SIG-M5 treated with dmso at 0.1 percent for 504 hours (cell line): ENCODE data around the gene SBK1.
A peak's percentile ranks its signal among the peaks of the same experiment; 100 is the strongest.

ENCODE experiments used
- DNase-seq: peaks from one replicate; lab custom pipeline; 2025; ENCODE audit not compliant: unreplicated experiment; lab: John Stamatoyannopoulos, UW

Gene SBK1

DNA sequence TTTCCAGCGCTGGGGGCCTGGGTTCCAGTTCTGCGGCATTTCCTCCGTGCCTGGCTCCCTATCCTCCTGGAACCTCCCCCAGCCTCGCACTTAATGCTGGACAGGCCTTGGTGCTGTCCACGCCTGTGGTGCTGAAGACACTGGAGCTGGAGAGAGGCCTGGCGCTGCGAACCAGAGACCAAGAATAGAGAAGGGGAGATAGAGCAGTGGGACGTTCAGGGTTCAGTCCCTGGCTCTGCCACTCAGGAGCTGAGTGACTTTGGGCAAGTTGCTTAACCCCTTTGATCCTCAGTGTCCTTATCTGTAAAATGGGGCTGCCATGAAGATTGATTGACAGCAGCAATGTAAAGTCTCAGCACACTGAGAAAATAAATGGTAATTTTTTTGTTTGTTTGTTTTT is 11.9 kb downstream of the SBK1 start:
- DNase-seq = no peak

DNA sequence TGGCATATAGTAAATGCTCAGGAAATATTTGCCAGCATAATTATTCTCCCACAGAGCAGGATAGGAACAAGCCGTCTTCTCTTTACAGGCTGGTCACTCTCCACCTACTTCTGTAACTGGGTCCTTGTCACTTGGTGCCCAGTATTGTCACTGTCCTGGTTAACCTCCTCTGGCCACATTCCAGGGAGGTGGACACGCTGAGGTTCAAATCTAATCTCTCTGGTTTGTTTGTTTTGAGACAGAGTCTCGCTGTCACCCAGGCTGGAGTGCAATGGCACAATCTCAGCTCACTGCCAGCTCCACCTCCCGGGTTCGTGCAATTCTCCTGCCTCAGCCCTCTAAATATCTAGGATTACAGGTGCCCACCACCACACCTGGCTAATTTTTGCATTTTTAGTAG is 15.6 kb downstream of the SBK1 start:
- DNase-seq = no peak

DNA sequence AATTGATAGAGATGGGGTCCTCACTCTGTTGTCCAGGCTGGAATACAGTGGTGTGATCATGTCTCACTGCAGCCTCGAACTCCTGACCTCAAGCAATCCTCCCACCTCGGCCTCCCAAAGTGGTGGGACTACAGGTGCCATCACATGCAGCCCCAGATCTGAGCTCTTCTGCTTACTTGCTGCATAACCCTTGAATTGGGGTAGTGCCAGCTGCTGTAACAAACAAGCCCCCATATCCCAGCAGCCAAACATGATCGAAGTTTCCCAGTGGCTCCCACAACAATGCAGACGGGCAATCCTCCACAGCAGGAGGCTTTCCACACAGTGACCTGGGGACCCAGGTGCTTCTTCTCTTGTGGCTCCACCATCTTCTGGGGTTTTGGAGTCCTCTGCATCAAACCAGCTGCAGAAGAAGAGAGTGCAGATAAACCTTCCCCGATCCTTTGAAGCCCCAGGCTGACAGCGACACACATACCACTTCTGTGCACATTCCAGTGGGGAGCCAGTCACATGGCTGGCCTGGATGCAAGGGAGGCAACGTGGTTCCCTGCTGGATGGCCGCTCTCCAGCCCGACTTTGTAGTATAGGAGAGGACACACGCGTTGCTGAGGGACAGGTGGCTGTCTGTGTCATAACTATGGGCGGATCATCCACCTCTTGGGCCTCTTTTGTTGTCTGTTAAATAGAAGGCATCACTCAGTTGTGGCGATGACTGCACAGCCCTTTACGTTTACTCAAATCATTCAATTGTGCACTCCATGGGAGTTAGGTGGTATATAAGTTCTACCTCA is 16.7 kb downstream of the SBK1 start:
- DNase-seq = no peak

DNA sequence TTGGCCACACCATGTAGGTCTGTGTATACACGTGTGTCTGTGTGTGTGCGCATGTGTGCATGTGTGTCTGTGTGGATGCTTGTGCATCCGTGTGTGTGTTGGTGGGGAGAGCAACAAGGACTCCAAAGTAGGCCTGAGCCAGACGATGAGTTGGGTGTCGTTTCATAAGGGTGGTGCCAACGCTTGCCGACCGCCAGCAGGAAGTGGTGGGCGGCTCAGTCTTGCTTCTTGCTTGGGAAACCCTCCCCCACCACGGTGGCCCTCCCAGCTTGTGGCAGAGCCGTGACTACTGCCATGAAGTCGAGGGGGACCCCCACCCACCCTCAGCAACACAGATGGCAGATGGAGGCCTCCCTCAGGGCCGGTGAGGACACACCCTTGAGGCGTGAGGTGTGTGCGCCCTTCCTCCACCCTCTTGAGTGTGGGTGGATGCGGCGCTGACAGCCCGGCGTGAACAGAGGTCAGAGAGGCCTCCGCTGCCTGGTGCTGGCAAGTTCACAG is 17.5 kb downstream of the SBK1 start:
- DNase-seq = no peak

DNA sequence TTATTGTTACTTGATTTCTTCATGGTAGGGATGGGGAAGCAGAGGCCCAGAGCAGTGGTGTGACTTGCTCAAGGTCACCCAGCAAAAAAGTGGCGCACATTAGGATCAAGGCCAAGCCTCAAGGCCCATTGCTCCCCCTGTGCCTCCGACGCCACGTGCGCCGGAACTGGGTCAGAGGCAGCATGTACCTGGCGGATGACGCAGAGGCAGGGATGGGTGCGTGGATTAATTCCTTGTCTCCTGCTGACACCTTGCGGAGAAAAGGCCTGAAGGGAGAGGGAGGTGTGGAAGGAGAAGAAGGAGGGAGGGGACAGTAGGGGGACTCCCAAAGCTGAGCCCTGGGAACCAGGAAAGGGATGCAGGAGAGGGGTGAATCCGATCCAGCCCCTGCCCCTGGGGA is 18.5 kb downstream of the SBK1 start:
- DNase-seq = no peak

DNA sequence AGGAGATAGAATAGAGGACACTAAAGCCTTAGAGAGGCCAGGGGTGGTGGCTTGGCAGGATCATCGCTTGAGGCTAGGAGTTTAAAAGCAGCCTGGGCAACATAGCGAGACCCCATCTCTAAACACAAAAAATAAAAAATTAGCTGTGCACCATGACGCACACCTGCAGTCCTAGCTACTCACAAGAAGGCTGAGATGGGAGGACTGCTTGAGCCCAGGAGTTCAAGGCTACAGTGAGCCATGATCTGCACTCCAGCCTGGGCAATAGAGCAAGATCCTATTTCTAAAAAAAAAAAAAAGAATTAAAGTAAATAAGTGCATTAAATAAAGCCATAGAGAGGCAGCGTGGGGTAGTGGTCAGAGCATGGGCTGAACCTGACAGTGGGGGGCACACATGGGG is 19.1 kb downstream of the SBK1 start:
- DNase-seq = no peak

DNA sequence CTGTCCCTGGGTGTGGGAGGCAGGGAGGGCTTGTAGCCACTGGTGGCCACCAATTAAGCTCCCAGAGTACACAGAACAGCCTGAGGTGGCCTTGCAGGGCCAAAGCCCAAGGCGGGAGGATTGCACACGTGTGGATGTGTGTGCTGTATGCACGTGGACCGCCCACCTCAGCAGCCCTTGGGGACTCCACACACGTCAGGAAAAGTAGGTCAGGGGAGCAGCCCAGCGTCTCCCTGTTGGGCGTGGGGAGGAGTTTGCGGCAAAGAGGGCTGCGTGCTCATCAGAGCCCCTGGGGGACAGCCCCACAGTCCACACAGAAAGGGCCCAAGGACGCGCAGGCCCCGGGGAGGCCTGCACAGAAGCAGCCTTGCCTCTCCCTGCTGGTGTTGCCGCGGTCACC is 19.6 kb downstream of the SBK1 start:
- DNase-seq = no peak

DNA sequence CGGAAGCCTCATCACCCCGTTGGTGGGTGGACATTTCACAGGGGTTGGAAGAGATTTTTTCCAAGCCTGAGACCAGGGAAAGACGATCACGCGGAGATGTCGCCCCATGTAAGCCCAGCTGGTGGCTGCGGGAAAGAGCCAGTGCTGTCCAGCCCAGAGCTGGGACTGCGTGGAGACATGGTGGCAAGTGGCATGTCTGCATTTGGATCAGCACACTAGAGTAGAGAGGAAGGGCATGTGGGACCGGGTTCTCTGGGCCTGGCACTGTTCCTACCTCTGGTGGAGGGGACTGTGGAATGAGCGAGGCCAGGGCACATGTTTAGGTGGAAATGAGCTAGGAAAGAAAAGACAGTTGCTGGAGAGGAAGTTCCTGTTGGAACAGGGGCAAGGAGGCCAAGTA is 20.0 kb downstream of the SBK1 start:
- DNase-seq = no peak

DNA sequence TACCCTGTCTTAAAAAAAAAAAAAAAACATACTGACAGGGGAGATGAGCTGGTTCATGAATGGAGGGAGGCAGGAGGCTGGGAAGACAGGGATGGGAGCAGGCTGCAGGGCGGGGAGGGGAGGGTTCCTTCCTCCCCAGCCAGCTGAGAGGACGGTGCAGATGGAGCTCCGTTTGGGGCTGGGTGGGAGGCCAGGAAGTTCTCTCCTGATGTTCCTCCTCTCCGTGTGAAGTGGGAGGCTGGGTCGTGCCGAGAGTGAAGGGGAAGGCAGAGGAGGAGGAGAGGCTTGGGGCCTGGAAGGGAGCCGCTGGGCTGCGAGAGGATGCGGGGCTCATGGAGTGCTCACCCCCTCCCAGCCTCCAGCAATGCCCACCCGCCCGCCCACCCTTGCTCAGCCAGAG is 21.3 kb downstream of the SBK1 start:
- no peak for DNase-seq

DNA sequence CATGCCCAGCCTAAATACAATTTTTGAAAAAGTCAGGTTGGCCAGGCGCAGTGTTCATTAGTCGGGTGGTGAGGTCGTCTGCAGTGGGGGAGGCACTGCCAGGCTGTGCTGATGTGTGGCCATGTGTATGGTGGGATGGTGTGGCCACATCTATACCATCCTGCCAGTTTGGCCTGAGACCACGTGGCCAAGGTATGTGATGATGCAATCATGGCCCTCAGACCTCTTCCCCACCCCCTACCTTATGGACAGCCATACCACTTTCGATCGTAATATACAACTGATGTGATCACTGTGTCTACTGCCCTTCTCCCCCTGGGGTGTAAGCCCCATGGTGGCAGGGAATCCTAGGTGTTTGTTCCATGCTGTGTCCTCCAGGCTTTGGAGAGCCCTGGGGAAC is 23.7 kb downstream of the SBK1 start:
- DNase-seq = no peak

DNA sequence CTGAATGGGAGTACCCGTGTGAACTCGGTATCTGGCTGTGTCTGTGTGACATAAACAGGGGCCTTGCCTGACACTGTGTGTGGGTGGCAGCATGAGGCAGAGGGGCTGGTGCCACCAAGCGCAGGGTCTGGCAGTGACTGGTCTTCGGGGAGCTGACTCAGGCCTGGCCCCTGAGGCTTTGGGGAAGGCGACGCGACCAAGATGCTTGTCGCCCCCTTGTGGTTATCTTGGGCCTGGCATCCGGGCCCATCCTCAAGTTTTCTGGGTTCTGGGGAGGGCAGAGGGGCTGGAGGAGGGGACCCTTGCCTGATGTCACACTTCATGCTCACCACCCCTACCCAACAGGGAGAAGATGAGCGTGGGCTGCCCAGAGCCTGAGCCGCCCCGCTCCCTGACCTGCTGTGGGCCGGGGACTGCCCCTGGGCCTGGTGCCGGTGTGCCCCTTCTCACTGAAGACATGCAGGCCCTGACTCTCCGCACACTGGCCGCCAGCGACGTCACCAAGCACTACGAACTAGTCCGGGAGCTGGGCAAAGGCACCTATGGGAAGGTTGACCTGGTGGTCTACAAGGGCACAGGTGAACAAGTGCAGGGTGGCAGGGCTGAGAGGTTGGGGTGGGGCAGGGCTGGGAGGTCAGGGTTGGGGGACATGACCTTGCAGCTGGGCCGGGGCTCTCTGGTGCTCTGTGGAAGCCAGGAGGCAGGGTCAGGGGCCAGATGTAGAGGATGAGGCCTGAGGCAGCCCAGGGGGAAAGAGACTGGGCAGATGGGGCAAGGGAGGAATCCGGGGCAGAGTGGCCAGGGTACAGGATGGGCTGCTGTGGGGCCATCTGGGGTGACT is 24.9 kb downstream of the SBK1 start:
- peak; percentile 26 for DNase-seq

DNA sequence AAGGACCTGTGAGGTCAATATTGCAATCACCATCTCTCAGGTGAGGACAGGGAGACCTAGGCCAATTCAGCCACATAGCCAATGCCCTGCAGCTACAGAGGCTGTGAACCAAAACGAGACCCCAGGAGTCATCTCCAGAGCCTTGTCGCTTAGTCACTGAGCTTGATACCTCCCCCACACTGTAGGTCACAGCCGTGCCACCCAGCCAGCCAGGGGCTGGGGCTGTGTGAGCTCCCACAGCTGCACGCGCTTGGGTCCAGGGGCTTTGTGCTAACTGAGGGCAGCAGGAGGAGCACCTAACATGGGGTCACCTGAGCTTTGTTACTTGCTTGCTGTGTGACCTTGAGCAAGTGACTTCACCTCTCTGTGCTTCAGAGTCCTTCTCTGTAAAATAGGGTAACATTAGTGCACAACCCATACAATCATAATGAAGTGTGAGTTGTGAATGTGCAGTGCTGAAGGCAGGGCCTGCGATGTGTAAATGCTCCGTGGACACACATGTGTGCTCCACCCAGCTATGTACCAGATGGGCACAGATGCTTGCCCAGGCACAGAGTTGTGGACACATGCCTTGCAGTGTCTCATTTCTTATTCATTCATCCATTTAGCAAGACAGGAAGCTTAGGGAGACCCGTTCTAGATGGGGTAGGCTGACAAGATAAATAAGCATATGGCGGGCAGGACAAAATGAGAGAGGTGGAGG is 25.9 kb downstream of the SBK1 start:
- DNase-seq = no peak

DNA sequence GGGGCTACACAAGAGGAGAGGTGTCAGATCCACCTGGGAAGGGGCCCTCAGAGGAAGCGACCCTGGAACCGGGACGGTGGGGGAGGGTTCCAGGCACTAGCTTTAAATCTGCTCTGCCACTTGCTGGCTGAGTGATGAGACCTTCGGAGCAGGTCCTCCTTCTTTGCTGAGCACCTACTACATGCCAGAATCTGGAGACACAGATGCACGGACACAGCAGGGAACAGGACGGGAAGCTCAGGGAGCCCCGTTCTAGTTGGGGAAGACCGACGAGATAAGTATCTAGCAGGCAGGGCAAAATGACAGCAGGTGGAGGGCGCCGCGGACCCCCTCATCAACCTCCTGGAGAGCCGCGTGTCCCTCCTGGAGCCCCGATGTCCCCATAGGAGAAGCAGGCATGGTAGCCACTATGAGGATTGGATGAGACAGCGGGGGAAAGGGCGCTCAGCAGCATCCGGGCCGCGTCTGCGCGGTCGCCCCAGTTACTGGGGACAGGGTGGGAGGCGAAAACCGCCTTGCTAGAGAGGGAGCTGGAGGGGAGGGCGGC is 27.2 kb downstream of the SBK1 start:
- no peak for DNase-seq

DNA sequence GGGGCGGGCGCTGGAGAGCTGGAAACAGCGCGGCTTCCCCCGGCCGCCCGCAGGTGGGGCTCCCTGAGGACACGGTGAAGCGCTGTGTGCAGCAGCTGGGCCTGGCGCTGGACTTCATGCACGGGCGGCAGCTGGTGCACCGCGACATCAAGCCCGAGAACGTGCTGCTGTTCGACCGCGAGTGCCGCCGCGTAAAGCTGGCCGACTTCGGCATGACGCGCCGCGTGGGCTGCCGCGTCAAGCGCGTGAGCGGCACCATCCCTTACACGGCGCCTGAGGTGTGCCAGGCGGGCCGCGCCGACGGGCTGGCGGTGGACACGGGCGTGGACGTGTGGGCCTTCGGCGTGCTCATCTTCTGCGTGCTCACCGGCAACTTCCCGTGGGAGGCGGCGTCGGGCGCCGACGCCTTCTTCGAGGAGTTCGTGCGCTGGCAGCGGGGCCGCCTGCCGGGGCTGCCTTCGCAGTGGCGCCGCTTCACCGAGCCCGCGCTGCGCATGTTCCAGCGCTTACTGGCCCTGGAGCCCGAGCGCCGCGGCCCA is 27.8 kb downstream of the SBK1 start:
- DNase-seq = no peak

DNA sequence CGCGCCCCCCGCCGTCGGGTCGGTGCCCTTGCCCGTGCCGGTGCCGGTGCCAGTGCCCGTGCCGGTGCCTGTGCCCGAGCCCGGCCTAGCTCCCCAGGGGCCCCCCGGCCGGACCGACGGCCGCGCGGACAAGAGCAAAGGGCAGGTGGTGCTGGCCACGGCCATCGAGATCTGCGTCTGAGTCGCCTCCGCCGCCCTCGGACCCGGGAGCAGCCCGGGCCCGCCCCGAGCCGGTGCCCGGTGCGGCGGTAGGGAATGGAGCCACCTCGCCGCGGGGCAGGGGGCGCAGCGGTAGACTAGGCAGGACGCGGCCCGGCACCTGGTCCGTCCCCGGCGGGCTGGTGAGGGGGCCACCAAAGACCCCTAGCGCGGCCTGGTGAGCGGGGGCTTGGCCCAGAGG is 28.4 kb downstream of the SBK1 start:
- no peak for DNase-seq

DNA sequence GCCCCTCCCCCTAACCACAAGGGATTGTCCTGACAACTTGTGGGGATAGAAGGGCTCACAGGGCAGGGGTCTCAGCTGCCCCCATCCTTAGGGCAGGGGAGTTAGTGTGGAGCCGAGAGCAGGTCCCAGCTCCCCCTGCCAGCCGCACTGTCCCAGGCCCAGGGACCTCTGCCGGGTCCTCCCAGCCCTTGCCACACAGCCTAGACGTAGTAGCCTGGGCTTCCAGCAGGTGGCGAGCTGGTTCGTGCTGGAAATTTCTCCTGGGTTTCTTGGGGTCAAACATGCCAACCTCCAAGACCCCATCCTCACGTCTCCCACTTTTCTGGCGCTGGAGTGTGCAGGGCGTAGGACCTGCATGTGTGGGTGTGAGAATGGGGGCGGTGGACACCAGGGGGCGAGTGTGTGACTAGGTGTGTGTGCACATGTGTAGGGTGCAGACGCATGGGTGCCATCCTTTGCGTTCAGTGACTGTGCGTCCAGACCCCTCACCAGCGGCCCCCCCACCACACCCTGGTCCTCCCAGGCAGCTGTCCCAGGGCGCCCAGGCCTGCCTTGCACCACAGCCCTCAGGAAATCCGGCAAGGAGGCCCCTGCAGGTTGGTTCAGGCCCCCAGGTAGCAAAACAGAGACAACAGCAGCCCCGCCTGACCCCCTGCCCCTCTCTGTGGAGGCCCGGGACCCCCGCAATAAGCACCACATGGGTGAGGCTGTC is 29.5 kb downstream of the SBK1 start:
- DNase-seq = no peak

DNA sequence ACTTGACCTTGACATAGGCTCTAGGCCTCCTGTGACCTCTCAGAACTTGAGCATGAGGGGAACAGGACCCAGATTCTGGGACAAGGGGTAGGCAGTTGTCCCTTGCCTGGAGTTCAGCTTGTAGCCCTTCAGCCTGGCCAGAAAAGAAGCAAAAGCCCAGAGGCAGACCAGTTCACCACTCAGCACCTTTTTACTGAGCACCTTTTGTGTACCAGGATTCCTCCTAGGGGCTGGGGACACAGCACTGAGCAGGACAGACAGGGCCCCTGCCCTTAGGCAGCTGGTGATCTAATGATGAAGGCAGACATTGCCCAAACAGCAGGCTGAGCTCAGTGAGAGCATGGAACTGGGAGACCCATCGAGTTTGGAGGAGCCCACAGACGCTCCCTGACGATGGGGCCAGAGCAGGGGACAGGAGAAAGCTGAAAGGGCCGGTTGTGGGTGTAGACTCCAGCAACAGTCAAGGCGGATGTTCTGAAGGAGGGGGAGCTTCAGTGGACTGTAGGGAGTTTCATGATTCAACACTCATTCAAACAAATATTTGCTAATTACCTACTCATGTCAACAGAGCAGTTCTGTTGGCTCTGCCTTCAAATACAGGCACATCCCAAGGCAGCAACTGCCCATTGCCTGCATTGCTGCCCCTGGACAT is 32.0 kb downstream of the SBK1 start:
- no peak for DNase-seq

DNA sequence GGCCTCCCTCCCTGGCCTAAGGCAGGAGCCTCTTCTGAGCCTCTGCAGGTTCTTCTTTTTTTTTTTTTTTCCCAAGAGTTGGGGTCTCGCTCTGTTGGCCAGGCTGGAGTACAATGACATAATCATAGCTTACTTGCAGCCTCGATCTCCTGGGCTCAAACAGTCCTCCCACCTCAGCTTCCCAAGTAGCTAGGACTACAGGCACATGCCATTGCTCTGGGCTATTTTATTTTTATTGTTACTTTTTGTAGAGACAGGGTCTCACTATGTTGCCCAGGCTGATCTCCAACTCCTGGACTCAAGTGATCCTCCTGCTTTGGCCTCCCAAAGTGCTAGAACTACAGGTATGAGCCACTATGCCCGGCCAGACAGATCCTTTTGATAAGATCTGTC is 32.6 kb downstream of the SBK1 start:
- DNase-seq = no peak

DNA sequence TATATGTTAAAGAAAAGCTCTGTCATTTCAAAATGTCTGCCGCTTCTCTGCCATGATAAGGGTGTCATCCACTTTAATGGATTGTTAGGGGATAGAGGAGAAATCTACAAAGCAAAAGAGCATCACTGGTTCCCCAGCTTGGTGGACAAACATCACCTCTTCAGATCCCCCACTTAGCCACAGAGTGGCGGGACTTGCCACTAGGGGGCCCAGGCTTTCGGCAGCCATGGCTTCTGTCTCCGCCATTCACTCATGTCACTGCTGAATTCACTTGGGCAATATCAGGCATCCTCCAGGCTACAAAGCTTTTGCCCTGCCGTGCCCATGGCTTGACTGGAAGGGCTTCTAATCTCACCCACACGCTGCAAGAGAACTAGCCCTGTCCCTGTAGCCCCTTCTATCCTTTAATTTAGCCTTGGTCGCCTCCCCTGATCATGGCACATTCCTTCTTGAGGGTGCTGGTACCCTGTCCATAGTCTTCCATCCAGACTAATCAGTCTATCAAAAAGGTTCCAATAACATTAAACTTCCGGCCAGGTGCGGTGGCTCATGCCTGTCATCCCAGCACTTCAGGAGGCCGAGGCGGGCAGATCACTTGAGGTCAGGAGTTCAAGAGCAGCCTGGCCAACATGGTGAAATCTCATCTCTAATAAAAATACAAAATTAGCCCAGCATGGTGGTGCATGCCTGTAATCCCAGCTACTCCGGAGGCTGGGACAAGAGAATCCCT is 34.7 kb downstream of the SBK1 start:
- DNase-seq = peak; percentile 64
